NCI-H69 (cell line): ENCODE data around the gene TMEM144.

ENCODE experiments used
- DNase-seq: peaks from one replicate; lab custom pipeline; 2025; lab: John Stamatoyannopoulos, UW

TMEM144 gene

GRCh38 chr4:158297866-158298265 lies 87.6 kb downstream of the TMEM144 start:
- DNase-seq = no peak

- DNase-seq = no peak
These were observed 89.2 kb downstream of the TMEM144 start for GRCh38 chr4:158299459-158300007.

DNA sequence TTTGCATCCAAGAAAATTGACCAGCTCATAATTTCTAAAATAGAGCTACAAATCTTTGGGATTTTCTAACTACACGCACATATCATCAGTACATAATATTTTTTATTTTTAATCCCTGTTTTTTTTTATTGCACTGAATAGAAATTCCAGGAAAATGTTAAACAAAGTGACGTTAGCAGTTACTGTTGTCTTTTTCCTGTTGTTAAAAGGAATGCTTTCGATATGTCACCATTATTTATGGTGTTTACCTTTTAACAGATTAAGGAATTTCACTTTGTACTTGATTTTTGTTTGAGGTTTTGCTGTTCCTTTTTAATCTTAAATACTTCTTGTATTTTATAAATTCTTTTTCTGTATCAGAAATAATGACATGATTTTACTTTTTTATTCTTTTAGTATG lies 89.7 kb downstream of the TMEM144 start:
- no peak for DNase-seq

DNA sequence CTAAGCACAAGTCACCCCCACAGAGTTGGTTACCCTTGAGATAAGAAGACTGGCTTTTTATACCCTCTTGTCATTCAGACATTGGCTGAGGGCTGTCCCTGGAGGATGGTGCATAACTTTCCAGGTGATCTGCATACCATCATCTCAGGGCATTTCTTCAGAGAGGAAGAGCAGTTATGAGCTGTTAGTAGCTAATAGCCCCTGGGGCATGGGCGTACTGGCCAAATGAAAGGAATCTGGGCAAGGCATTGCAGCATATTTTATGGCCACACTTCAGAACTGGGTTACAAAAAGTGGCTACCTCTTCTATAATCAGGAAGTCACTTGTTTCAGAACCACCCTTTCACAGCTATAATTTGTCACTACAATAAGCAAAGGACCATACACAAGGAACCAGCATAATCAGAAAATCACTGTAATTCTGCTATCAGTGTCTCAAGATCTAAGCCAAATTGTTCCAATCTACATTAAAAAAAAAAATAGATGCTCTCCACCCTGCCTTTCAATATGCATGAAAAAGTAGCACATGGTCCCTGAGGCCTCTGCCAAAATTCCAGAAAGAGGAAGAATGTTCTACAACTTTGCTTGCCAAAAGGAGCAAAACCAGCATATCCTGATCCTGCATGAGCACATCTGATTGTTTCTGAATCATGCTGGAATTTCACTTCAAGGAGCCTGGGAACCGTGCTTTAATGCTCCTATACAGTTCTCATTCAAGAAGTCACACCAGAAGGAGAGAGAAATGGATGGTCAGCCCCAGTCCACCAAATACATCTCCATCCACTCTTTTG lies 92.0 kb downstream of the TMEM144 start:
- peak; percentile 4 for DNase-seq

DNA sequence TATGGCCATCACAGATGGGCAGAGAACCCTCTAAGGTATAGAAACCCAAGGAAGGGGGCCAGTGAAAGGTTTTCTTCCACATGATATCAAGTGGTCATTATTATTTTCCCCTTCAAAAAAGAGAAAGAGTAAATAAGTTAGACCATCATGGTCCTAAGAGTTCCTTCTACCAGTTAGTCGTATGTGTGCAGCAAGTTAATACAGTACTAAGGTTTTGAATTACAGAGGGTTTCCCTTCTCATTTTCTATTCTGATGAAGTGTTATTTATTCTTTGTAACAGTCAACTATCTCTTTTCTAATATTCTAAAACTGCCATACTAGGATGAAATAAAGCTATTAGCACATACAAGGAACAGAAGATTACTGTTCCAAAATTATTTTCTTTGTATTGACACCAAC lies 94.4 kb downstream of the TMEM144 start:
- no peak for DNase-seq
